NB4 (cell line): ENCODE results near the gene LDLRAD2.
"Not testable (repeated sequence)": the region's sequence is repeated elsewhere in the genome, so short reads cannot be mapped to it uniquely, and the experiment has no call there.

ENCODE experiments used
- DNase-seq: peaks from one replicate; pipeline ENCODE4 v3.0.0; 2010; ENCODE audit warnings: low read depth
- H3K4me3 ChIP-seq: one replicate; pipeline ENCODE4 v1.5.1; 2011; ENCODE audit warnings: mild to moderate bottlenecking, low read depth, low read length, moderate library complexity
- CTCF ChIP-seq: IDR thresholded peaks from one replicate; pipeline ENCODE4 v1.5.1; 2012; ENCODE audit warnings: low read depth, low read length
- MYC ChIP-seq: IDR thresholded peaks from 2 replicates; pipeline ENCODE4 v1.6.1; 2011; ENCODE audit warnings: low read depth, low read length
- POLR2A ChIP-seq: IDR thresholded peaks from 2 replicates; pipeline ENCODE4 v1.6.1; 2011; ENCODE audit warnings: mild to moderate bottlenecking; ENCODE audit not compliant: insufficient read length; ENCODE audit errors: extremely low read depth
- TF ChIP-seq, protein P1 (sequence below): IDR thresholded peaks from 2 replicates; pipeline ENCODE4 v1.6.1; 2011; ENCODE audit warnings: low read depth, low read length

The LDLRAD2 gene

DNA sequence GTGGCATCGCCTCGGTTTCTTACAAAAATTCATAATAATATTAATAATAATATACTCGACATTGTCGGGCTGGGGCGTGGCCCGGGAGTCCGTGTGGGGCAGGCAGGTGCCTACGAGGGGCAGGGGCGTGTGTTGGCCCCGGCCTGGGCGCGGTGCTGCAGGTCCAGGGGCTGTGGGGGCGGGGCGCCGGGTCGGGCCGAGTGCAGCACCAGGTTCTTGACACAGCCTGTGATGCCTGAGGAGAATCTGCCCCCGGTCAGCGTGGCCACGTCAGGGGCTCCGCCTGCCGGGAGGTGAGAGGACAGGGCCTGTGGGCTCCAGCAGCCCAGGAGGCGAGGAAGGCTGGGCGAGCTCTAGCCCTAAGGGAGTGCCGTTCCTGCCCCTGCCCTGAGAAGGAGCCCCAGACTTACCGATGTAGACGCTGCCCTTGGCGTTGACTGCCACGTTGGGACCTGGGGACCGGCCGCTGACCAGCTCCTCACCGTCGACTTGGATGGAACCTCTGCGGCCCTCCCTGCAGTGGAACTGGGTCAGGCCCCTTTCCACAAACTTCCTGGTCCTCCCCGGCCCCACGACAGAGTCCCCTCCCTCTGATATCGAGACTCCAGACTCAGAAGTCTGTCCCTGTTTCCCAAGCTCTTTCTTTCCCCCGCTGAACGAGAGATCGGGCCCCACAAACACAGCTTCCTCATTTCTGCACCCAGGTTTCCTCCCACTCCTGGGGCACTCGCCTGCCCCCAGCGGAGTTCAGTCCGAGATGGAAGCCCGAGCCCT is 11.3 kb downstream of the LDLRAD2 start:
- H3K4me3 ChIP-seq = no peak overlapping the region
- DNase-seq = peak; percentile 78
- TF ChIP-seq POLR2A = no peak
- TF ChIP-seq, protein P1, sequence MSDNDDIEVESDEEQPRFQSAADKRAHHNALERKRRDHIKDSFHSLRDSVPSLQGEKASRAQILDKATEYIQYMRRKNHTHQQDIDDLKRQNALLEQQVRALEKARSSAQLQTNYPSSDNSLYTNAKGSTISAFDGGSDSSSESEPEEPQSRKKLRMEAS = no peak
- no peak for TF ChIP-seq CTCF
- no peak for TF ChIP-seq MYC

DNA sequence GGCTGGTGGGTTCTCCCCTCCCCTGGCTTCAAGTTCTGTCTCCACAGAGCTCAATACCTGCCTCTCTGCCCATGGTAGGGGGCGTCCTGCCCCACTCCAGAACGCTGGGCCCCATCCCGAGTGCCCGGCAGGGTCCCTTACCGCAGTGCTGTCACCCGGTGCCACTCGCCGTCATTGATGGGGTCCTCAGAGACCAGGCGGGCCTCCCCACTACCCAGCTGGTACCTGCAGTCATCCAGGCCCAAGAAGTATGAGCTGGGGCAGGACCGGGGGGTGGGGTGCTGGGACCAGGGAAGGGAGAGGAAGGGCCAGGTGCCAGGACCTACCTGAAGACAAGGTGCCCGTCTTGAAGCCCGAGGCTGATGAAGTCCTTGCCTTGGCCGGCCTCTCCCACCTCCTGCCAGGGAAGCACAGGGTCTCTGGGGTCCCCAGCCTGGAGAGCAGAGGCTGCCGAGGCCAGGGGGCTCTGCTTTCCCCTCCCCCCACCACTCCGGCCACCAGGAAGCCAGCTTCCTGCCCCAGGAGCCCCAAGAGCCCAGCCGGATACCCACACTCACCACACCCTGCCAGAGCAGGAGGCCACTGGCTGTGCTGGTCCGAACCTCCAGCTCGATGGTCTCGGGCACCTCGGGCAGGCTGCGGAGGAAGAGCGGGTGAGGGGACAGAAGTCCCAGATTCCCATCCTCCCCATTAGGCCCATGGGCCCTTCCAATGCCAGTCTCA is 12.1 kb downstream of the LDLRAD2 start:
- TF ChIP-seq POLR2A = no peak
- TF ChIP-seq MYC = no peak
- TF ChIP-seq CTCF = peak; percentile 24
- DNase-seq = no peak
- no peak overlapping the region for H3K4me3 ChIP-seq

- no peak for TF ChIP-seq POLR2A
- TF ChIP-seq, protein P1 = no peak
- no peak for TF ChIP-seq MYC
- TF ChIP-seq CTCF = no peak
- no peak for DNase-seq
- H3K4me3 ChIP-seq = no peak overlapping the region
Observed at GRCh38 chr1:21824926-21825325, 12.9 kb downstream of the LDLRAD2 start.

GRCh38 chr1:21825393-21825792 is 13.3 kb downstream of the LDLRAD2 start:
- TF ChIP-seq, protein P1 = no peak
- TF ChIP-seq MYC (no peak), POLR2A (no peak), CTCF (no peak)
- DNase-seq = no peak
- H3K4me3 ChIP-seq = no peak overlapping the region

GRCh38 chr1:21826694-21827093 is 14.6 kb downstream of the LDLRAD2 start:
- not testable (repeated sequence) for H3K4me3 ChIP-seq, DNase-seq

DNA sequence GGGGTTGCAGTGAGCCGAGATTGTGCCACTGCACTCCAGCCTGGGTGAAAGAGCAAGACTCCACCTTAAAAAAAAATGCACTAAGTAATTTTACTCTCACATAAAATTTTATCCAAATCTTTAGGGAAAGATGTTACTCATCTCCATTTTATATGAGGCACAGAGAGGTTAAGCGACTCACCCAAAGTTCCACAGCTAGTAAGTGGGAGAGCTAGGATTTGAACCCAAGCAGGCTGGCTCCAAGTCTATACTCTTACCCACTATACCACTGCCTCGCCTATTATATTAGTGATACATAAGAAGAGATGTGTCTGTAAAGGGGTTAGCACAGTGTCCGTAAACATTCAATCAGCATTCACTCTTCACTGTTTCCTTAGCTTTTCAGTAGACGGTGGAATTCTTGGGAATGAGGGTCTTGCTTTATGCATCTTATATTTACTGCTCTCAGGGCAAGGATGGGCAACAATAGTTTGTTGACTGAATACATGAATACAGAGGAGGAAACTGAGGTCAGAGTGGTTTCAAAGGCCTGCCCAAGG is 15.1 kb downstream of the LDLRAD2 start:
- DNase-seq = no peak
- no peak for TF ChIP-seq POLR2A
- no peak overlapping the region for H3K4me3 ChIP-seq

- no peak for DNase-seq
- no peak overlapping the region for H3K4me3 ChIP-seq
- no peak for TF ChIP-seq MYC
- TF ChIP-seq, protein P1 = no peak
- no peak for TF ChIP-seq POLR2A
- no peak for TF ChIP-seq CTCF
Observed at GRCh38 chr1:21828075-21828474, 16.0 kb downstream of the LDLRAD2 start.
